NCI-H446 (cell line): ENCODE data around the gene PERCC1.
A peak's percentile ranks its signal among the peaks of the same experiment; 100 is the strongest.
"Not testable (repeated sequence)": the region's sequence is repeated elsewhere in the genome, so short reads cannot be mapped to it uniquely, and the experiment has no call there.

ENCODE experiments used
- DNase-seq, 2 experiments: peaks; one replicate each; lab custom pipeline; 2025; lab: John Stamatoyannopoulos, UW

PERCC1 gene

DNA sequence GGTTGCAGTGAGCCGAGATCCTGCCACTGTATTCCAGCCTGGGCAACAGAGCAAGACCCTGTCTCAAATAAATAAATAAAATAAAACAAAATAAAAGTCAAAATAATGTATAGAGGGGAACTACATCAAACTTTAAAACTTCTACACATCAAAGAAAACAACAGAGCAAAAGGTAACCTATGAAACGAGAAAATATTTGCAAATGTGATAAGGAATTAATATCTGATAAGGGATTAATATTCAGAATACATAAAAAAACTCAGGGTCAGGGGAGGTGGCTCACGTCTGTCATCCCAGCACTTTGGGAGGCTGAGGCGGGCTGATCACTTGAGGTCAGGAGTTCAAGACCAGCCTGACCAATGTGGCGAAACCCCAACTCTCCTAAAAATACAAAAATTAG lies 38.3 kb downstream of the PERCC1 start:
- DNase-seq = not testable (repeated sequence)

DNA sequence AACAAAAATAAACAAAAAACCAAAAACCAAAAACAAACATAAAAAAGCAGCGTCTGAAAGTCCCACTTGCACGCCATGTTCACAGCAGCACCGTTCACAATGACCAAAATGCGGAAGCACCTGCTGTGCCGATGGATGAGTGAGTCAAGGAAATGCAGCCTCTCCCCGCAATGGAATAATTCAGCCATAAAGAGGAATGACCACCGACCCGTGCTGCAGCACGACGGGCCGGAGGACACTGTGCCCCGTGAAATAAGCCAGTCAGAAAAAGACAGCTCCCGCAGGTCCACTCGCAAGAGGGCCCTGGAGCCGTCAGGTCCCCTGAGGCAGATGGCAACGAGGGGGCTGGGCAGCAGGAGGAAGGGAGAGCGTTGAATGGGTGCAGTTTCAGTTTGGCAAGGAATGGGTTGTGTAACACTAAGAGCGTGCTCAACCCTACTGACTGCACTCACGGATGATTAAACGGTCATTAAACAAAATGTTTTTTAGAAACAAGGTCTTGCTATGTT lies 38.9 kb downstream of the PERCC1 start:
- DNase-seq = no peak

DNA sequence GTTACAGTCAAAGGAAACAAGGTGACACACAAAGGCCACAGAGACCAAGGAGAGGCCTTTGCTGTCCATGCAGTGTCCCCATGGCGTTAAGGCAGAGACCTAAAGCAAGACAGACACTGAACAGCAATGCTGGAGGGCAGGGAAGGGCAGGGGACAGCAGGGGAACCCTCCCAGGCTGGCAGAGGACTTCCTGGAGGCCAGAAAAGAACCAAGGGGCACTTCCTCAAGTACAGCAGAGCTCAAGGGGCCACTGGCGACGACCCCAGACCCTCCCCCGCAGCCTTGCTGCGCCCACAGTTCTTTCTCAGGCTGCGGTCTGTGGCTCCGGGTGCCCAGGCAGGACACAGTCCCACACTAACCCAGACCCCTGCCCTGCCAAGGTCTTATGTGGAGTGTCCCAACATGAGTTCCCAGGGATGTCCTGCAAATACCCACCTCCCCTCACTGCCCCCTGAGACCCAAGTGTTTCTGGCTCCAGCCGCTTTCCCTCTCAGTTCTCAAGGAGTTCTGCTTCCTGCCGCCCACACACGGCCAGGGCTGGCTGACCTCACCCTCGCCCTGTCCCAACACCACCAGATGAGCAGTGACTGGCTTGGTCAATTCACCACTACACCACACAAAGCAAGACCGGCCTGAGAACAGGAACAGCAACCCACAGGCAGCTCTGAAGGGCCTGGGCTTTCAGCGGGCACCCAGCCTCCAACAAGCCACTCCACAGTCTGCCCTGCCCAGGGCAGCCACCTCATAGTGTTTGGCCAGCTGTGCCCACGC lies 39.8 kb downstream of the PERCC1 start:
- no peak for DNase-seq

DNA sequence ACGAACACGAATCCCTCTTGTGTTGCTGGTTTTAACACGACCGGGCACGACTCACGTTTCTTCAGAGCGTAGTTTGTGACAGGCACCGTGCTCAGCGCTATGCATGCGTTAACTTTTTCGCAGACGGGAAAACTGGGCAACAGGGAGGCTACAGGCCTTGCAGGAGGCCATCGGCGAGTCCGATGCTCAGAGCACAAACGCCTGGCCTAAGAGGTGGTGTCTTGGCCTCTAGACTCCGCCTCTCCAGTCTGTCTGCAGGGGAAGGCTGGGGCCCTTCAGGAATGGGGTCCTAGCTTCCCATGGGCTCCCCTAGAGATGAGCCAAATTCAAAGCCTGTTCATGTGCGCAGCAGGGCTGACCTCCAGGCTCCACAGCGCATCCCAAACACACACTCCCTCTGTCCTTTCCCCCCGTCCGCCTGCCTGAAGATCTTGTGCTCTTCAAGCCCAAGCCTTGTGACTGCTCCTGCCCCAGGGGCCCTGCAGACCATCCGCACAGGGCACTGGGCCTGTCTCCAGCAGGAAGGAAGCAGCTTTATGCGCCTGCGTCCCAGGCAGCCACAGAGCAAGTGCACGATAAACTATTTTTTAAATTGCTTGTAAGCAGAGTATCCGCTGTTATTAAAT lies 40.8 kb downstream of the PERCC1 start:
- DNase-seq = no peak

DNA sequence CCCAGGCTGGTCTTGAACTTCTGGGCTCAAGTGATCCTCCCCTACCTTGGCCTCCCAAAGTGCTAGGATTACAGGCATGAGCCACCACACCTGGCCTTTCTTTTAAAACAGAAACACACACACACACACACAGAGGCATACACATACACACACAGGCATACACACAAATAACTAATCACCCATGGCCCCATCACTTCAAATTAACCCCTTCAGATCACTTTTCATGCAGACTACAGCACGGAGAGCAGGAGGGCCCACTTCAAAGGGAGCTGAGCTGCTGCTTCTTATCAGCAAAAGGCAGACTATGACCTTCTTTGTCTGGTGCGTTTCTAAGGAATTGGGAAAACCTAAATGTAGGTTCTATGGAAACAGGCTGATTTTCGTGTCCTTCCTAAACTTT lies 42.1 kb downstream of the PERCC1 start:
- no peak for DNase-seq

DNA sequence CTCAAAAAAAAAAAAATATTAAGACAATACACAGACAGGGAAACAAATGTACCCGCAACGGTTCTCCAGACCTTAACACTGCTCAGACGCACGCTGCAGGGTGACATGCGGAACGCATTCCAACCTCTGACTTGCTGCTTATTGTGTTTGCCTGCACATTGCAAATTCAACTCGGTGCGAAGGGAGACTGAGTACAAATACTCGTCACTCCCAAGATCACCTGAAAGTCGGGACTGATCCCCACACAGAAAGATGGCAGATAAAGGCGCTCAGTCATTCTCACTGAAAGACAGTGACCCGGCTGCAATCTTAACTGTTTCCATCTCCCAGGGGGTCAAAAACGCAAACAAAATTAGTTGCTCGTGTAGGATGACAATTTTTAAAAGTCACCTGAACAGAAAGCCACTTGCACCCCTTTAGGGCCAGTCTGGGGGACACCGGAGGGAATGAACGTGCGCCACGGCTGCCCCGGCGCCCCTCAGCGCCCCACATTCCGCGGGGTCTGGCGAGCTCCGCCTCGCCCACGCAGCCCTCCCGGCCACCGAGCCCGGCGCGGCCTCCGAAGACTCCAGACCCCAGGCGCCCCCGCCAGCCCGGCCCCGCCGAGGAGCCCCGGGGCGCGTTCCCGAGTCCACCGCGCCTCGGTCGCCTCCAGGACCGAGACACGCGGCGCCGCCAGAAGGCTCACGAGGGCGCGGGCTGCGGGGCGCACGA lies 43.4 kb downstream of the PERCC1 start:
- no peak for DNase-seq

DNA sequence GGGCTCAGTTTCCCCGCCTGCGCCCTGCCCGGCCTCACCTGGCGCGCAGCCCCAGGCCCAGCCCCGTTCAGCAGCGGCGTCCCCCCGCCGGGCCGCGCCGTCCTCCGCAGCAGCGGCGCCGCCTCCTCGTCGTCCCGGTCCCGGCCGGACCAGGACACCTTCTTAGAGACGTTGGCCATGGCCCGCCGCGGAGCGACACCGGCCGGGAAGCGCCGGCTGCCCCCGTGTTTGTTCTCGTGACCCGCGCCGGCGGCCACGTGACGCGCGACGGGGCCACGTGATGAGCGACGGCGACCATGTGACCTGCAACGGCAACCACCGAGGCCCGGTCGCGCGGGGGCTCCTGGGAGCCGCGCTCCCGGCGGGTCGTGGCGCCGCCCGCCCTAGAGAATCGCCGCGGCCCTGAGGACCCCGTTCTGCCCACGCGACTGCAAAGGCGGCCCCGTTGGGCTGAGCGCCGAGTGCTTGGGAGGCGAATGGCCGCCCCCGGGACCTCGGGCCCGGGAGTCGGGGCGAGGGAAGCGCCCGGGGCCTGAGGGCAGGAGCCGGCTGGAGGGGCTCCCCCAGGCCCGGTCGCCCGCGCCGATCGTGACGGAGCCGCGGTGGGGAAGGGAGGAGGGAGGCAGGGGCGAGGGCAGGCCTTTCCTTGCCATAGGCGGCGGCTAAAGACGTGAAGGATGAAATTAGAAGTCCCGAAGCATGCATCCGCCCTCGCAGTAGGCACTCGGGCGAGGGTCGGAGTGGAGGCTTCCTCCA lies 44.1 kb downstream of the PERCC1 start, which contains the start of gene CLCN7:
CLCN7 (minus strand) TSS at position 233 of the 756 bp plus-strand sequence; CDS start at position 179, 54 bp downstream.
- DNase-seq = peak; percentile 59 to 81

DNA sequence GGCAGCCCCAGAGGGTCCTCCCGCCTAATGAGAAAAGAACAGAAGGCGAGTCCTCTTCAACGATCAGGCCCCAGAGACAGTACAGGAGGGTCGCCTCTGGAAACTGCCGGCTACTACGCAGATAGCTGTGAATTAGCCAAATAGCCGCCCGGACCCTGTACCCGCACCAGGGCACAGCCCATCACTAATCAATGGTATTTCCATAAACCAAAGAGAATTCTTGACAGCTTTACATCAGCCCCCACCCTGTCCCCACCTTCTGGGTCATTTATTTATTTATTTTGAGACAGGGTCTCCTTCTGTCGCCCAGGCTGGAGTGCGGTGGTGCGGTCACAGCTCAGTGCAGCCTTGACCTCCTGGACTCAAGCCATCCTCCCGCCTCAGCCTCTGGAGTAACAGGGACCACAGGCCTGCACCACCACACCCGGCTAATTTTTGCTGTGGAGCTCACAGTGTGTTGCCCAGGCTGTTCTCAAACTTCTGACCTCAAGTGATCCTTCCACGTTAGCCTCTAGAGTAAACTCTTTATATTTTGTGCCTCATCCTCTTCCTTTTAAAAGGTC lies 44.8 kb downstream of the PERCC1 start:
- no peak for DNase-seq

DNA sequence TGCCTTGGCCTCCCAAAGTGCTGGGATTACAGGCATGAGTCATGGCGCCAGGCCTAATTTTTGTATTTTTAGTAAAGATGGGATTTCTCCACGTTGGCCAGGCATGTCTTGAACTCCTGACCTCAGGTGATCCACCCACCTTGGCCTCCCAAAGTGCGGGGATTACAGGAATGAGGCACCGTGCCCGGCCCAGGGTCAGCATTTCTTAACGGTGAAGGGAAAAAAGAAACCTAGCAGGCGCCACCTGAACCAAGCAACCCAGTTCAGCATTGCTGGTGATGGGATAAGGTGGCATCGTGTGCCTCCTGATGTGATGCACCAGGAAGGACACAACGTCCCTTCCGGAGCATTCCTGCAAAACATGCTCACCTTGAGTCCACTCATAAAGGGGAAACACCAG lies 46.2 kb downstream of the PERCC1 start:
- no peak for DNase-seq

DNA sequence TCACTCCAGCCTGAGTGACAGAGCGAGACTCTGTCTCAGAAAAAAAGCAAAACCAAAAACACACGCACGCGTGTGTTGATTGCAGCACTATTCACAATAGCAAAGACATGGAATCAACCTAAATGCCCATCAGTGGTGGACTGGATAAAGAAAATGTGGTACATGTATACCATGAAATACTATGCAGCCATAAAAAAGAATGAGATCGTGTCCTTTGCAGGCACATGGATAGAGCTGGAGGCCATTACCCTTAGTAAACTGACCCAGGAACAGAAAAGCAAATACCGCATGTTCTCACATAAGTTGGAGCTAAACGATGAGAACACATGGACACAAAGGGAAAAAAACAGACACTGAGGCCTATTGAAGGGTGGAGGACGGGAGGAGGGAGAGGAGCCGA lies 48.1 kb downstream of the PERCC1 start:
- DNase-seq = not testable (repeated sequence)

DNA sequence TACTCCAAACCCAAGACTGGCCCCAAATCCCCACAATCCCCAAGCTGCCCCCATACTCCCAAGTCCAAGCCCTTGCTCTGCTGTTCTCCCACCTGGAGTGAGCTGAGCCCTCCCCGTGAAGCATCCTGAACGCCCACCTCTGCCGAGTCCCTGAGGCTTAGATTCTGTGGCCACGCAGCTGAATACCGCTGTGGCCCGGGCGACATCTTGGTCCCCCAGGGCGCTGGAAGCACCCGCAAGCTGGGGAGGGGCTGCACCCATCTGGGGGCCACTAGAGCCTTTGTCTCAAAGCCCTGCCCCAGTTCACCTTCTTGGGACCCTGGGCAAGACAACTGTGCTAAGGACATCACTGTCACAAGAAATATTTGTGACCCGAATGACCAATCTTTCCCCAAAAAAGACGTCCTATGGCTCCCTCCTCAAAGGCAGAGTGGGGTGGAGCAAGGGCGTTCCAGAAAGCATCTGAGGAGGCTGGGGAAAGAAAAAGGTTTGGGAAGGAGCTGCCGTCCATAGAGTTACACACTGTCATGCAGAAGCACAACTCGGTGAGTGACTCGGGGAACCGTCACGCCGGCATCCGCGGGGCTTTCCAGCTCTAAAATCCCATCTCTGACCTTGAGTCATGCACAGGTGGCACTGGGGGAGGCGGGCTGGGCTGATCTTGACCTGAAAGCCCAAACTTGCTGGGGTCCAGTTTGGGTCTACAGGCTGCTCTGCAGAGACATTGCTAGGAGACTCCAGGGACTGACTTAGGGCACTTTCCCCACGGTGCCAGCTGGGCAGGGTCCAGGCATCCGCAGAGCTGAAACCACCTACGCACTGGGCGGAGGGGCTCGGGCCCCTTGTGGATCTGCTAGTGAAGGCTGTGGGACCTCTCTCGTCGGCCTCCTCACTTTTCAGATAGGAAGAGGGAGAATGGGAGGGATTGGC lies 51.3 kb downstream of the PERCC1 start:
- no peak for DNase-seq
